Neural progenitor cell (in vitro differentiated cells): ENCODE measurements around the gene CFAP20DC.

ENCODE experiments used
- CTCF ChIP-seq: fragments of 200-600 bp; sonication (generic); IDR thresholded peaks from 2 replicates; pipeline ENCODE4 v1.5.1; 2017; ENCODE audit warnings: antibody characterized with exemption, mild to moderate bottlenecking
- EZH2 ChIP-seq: fragments of 200-600 bp; sonication (generic); IDR thresholded peaks from 2 replicates; pipeline ENCODE4 v1.6.1; 2017; ENCODE audit warnings: antibody characterized with exemption, mild to moderate bottlenecking, moderate library complexity

- no peak for TF ChIP-seq CTCF
- TF ChIP-seq EZH2 = no peak
Observed at GRCh38 chr3:58874248-58874741, 175.5 kb downstream of the CFAP20DC start.
